AG09309 (cell line): ENCODE results near the gene FAM168A.

Source experiments
- DNase-seq: peaks from one replicate; pipeline ENCODE4 v3.0.0-alpha.2; 2010; ENCODE audit warnings: low read depth
- H3K4me3 ChIP-seq: 2 replicates; pipeline ENCODE4 v1.5.1; 2011; ENCODE audit warnings: mild to moderate bottlenecking, low read depth, low read length, moderate library complexity; ENCODE audit not compliant: control insufficient read depth
- TF ChIP-seq, protein P1 (sequence below): IDR thresholded peaks from 2 replicates; pipeline ENCODE4 v1.5.1; 2011; ENCODE audit warnings: mild to moderate bottlenecking, low read depth, low read length, inconsistent platforms; ENCODE audit not compliant: insufficient read depth, control insufficient read depth; ENCODE audit errors: missing control alignments

The FAM168A gene, protein sequence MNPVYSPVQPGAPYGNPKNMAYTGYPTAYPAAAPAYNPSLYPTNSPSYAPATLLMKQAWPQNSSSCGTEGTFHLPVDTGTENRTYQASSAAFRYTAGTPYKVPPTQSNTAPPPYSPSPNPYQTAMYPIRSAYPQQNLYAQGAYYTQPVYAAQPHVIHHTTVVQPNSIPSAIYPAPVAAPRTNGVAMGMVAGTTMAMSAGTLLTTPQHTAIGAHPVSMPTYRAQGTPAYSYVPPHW

DNA sequence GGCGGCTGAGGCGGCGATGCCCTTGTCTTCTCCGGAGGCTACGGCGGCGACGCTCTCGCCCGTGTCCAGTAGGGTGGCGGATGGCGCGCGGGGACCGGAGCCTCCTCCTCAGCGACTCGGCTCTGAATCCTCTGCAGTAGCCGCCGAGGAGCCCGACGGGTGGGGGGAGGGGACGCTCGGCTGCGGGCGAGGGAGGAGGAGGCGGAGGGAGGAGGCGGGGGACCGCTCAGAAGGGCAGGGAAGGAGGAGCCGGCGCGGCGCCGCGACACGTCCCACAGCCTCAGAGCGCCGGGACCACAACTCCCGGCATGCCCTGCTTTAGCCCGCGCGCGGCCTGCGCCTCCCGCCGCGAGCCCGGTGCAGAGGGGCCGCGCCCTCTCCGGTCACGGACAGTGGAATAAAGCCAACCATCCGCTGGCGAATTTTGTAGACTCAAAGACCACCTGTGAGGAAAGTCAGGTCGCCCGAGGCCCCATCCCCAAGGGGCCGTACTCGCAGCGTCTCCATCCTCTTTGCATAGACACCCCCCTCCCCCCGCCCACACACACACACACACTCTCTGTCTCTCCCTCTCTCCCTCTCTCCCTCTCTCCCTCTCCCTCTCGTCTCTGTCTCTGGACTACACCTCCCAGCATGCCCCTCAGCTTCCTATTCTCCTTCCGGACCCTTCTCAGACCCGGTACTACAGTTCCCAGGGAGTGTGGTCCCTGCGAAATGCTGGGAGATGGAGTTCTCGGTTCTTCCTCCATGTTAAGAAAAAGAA lies at the start of gene FAM168A:
Gene FAM168A (minus strand): TSS at position 157 of the 763 bp plus-strand sequence. CDS start 129,638 bp downstream, outside the sequence.
- TF ChIP-seq, protein P1, sequence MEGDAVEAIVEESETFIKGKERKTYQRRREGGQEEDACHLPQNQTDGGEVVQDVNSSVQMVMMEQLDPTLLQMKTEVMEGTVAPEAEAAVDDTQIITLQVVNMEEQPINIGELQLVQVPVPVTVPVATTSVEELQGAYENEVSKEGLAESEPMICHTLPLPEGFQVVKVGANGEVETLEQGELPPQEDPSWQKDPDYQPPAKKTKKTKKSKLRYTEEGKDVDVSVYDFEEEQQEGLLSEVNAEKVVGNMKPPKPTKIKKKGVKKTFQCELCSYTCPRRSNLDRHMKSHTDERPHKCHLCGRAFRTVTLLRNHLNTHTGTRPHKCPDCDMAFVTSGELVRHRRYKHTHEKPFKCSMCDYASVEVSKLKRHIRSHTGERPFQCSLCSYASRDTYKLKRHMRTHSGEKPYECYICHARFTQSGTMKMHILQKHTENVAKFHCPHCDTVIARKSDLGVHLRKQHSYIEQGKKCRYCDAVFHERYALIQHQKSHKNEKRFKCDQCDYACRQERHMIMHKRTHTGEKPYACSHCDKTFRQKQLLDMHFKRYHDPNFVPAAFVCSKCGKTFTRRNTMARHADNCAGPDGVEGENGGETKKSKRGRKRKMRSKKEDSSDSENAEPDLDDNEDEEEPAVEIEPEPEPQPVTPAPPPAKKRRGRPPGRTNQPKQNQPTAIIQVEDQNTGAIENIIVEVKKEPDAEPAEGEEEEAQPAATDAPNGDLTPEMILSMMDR = peak; percentile 6
- peak within 1 kb of the TSS; percentile 89 for H3K4me3 ChIP-seq
- peak; percentile 94 for DNase-seq

DNA sequence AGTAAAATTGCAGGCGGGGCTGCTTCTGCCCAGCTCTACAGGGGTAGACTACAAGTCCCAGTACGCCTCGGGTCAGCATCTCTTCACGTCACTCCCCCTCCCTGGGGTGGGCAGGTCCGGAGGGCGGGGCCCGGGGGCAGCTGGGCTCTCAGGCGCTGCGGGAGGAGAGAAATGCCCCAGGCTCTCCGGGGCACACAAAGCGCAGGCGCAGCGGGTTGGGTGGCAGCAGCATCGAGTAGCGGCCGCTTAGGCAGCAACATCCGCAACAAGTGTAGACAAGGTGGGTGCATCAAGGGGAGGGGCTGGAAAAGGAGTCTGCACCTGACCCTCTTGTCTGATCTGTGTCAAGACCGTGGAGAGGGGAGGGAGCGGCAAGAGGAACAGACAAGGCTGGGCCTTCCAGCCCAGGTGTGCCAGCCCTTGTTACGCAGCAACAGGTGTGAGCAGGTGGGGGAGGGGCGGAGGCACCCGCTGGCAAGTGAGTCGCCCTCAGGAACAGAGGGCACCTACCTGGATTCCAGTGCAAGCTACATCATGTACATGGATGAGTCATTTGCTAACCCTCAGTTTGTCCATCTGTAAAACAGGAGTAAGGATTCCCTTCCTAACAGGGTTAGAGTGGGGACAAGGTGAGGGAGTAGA lies 49.7 kb upstream of the FAM168A start:
- no peak overlapping the region; the same call in 1 of the 2 replicates for H3K4me3 ChIP-seq
- DNase-seq = no peak
- TF ChIP-seq, protein P1 = no peak

DNA sequence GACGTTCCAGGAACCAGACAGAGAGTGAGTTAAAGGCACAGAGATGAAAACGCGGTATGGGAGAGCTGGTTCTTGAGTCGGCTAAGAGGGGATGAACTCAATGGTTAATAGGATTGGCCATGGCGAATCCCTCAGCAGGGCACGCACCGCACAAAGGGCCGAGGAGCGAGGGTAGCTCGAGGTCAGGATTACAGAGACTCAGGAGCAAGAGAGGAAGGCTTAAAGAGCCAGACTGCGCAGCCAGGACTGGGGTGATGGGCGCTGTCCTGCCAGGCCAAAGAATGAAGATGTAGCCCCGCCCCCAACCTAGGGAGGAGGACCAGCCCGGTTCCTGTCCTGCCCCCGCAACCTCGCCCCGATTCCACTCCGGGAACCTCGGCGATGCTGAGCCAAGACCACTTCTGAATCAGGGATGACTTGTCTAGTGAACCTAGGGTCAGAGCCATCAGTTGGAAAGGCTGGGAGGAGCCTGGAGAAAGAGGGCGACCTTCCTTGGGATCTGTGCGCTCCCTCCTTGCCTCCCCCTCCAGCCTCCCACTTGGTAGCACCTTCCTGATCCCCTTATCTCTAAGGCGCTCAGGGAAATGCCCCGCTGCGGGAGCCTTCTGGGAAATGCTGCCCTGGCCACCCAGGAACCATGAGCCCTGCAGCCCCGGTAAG lies 48.2 kb upstream of the FAM168A start, which contains the start of gene PLEKHB1:
Gene PLEKHB1 (plus strand): TSS at position 610 of the 660 bp plus-strand sequence. CDS start 28 bp downstream, at position 638.
- DNase-seq = no peak
- H3K4me3 ChIP-seq = no peak within 1 kb of the TSS
- TF ChIP-seq, protein P1 = no peak

DNA sequence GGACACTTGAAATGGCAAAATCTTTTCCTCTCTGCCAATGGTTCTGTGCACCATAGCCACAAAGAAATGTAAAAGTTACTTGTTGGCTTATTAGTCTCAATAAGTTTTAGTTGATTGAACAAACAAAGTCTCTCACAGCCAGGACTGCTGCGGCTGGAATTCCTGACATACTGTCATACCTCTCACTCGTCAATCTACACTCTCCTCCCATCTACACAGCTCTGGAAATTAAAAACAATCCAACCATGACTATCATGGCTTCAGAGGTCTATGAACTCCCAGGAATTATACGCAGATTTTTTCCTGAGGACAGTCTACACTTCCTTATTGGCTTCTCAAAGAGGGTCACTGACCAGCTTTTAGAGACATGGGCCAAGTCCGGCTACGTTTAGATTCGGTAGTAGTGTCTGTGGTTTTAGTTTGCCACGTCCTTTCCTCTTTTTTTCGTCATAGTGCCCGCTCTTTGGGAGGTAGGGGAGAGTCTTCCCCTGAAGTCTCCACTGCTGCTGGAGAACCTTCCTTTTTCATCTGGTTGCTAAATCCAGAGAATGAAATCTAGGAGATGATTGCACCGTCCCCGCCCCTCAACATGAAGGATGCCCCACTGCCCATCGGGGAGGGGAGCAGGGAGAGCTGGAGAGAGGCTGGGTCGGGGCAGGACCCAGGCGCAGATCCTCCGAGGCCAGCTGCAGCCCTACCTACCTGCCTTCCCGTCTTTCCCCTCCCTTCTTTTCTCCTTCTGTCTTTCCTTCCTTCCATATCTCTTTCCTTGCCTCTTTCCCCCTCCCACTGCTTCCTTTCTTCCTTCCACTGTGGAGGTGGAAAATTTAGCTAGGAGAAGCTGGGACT lies 47.4 kb upstream of the FAM168A start:
- TF ChIP-seq, protein P1 = no peak
- H3K4me3 ChIP-seq = no peak overlapping the region
- no peak for DNase-seq

DNA sequence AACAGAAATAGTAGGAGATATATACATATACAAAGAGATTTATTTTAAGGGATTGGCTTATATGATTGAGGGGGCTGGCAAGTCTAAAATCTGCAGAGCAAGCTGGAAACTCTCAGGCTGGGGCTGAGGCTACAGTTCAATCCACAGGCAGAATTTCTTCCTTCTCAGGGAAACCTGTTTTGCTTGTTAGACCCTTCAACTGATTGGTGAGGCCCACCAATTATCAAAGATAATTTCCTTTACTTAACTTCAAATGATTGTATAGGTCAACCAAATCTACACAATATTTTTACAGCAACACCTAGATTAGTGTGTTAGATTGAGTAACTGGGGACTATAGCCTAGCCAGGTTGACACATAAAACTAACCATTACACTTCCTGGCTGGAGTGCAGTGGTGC lies 43.8 kb upstream of the FAM168A start:
- no peak overlapping the region for H3K4me3 ChIP-seq
- TF ChIP-seq, protein P1 = no peak
- no peak for DNase-seq
